Keratinocyte (primary cell): ENCODE results near the gene FOXN1. TPM values are rescaled to one million over a fixed set of nuclear protein-coding genes. Genes with fewer than 3 reads are reported as not detected.

Experiments
- DNase-seq: peaks from one replicate; pipeline ENCODE4 v3.0.0-alpha.2; 2011; ENCODE audit warnings: low read depth, missing footprints, low spot score
- FAIRE-seq: peaks from 2 replicates; lab custom pipeline; 2011; peaks lifted over from hg19 to GRCh38; lab: Jason Lieb, UNC
- H2AFZ ChIP-seq: 2 replicates; pipeline ENCODE4 v1.6.0; 2012; ENCODE audit warnings: low read length, control low read depth, inconsistent platforms; ENCODE audit not compliant: control insufficient read depth
- H3K27ac ChIP-seq: 2 replicates; pipeline ENCODE4 v1.5.1; 2011; ENCODE audit warnings: low read length; ENCODE audit not compliant: control insufficient read depth, insufficient read depth
- H3K27me3 ChIP-seq: 3 replicates; pipeline ENCODE4 v1.6.0; 2011; ENCODE audit warnings: low read length; ENCODE audit not compliant: control insufficient read depth, insufficient read depth; ENCODE audit errors: extremely low read depth
- H3K36me3 ChIP-seq, 2 experiments: 2 replicates in 1 of 2; 3 replicates in 1 of 2; pipeline ENCODE4 v1.5.1; 2011; ENCODE audit warnings: low read length in 2 of 2, mild to moderate bottlenecking in 1 of 2; ENCODE audit not compliant: control insufficient read depth in 2 of 2, insufficient read depth in 2 of 2; ENCODE audit errors: extremely low read depth in 1 of 2
- H3K4me1 ChIP-seq: 3 replicates; pipeline ENCODE4 v1.5.1; 2011; ENCODE audit warnings: low read length; ENCODE audit not compliant: control insufficient read depth, insufficient read depth; ENCODE audit errors: extremely low read depth
- H3K4me2 ChIP-seq: 3 replicates; pipeline ENCODE4 v1.6.0; 2011; ENCODE audit warnings: low read depth, low read length; ENCODE audit not compliant: control insufficient read depth, insufficient read depth; ENCODE audit errors: extremely low read depth
- H3K4me3 ChIP-seq, 3 experiments: fragments of 200-600 bp in 1 of 3; sonication (generic) in 1 of 3; 2 replicates in 2 of 3; 3 replicates in 1 of 3; pipeline ENCODE4 v1.5.1; 2011 to 2016; ENCODE audit warnings: low read length in 3 of 3, mild to moderate bottlenecking in 3 of 3, control low read depth in 2 of 3, inconsistent platforms in 1 of 3, low read depth in 1 of 3, mixed read lengths in 1 of 3, mixed run types in 1 of 3, moderate library complexity in 1 of 3; ENCODE audit not compliant: control insufficient read depth in 2 of 3, insufficient read depth in 2 of 3; ENCODE audit errors: extremely low read depth in 1 of 3
- H3K79me2 ChIP-seq: 2 replicates; pipeline ENCODE4 v1.6.0; 2012; ENCODE audit warnings: low read length; ENCODE audit not compliant: control insufficient read depth, insufficient read depth
- H3K9ac ChIP-seq: 3 replicates; pipeline ENCODE4 v1.6.0; 2011; ENCODE audit warnings: low read length; ENCODE audit not compliant: control insufficient read depth, insufficient read depth; ENCODE audit errors: extremely low read depth
- H3K9me1 ChIP-seq: 3 replicates; pipeline ENCODE4 v1.6.0; 2011; ENCODE audit warnings: low read length; ENCODE audit not compliant: control insufficient read depth, insufficient read depth; ENCODE audit errors: extremely low read depth
- H3K9me3 ChIP-seq: 2 replicates; pipeline ENCODE4 v1.5.1; 2012; ENCODE audit warnings: low read depth, low read length; ENCODE audit not compliant: control insufficient read depth
- H4K20me1 ChIP-seq: 3 replicates; pipeline ENCODE4 v1.6.0; 2011; ENCODE audit warnings: low read length; ENCODE audit not compliant: control insufficient read depth, insufficient read depth; ENCODE audit errors: extremely low read depth
- EZH2 ChIP-seq: IDR thresholded peaks from one replicate; pipeline ENCODE4 v1.6.1; 2012; ENCODE audit warnings: inconsistent platforms, mild to moderate bottlenecking, low read length, moderate library complexity
- dilution Hi-C: fragments of 300-500 bp; cut with MboI; formaldehyde crosslinking; loops from one replicate; pipeline ENCODE4 v1.7.0; 2020; ENCODE audit warnings: low sequenced_read_pairs; ENCODE audit not compliant: extremely low pct_ligation_motif_present
- polyA plus RNA-seq, 5 experiments: library from polyadenylated mRNA; depleted of rRNA in 3 of 5; stranded (reverse) in 3 of 5; stranded (forward) in 1 of 5; unstranded in 1 of 5; fragments of >200 nt; gene quantifications; 1 replicate in 1 of 5; 2 replicates in 3 of 5; 3 replicates in 1 of 5; pipeline versions ENCODE4 v1.2.1 to v1.2.3, GENCODE V29; 2011 to 2012; ENCODE audit warnings: missing spikeins in 2 of 5, low read depth in 1 of 5, low replicate concordance in 1 of 5
- TF ChIP-seq, protein P1 (sequence below), 3 experiments: IDR thresholded peaks in 1 of 3; conservative IDR thresholded peaks in 1 of 3; optimal IDR thresholded peaks in 1 of 3; 2 replicates in 2 of 3; 3 replicates in 1 of 3; pipeline versions ENCODE3 to v1.5.1; 2011; ENCODE audit warnings: low read length in 3 of 3, mild to moderate bottlenecking in 3 of 3, moderate library complexity in 2 of 3, control low read depth in 1 of 3, inconsistent platforms in 1 of 3; ENCODE audit not compliant: insufficient read depth in 2 of 3; ENCODE audit errors: extremely low read depth in 1 of 3

The FOXN1 gene
- polyA plus RNA-seq, 1 donor (not counting 4 experiments of a cell fraction or from before 2014, with no cell fraction given): 0.29 TPM

DNA sequence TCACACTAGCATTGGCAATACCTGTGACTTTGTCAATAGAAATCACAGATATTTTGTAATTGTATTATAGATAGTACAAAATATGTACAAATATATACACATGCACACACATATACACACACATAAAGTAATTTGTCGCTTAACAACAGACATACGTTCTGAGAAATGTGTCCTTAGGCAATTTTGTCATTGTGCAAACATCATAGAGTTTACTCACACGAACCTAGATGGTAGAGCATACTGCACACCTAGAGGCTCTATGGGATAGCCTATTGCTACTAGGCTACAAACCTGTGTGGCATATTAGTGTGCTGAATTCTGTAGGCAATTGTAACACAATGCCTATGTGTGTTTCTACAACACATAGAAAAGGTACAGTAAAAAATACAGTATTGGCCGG is 35.3 kb downstream of the FOXN1 start:
- Histone ChIP-seq H3K9ac (no peak overlapping the region), H4K20me1 (no peaks in the 10 kb centered on the region), H3K9me3 (no peaks in the 10 kb centered on the region), H3K9me1 (no peaks in the 10 kb centered on the region), H3K36me3 (no peaks in the 10 kb centered on the region), H3K27ac (no peak overlapping the region), H3K4me2 (no peak overlapping the region), H2AFZ (no peak overlapping the region), H3K79me2 (no peaks in the 10 kb centered on the region), H3K4me3 (no peak overlapping the region), H3K4me1 (no peaks in the 10 kb centered on the region), H3K27me3 (no peaks in the 10 kb centered on the region)
- no peak for DNase-seq
- FAIRE-seq: no peak
- no peak for TF ChIP-seq EZH2
- TF ChIP-seq, protein P1, sequence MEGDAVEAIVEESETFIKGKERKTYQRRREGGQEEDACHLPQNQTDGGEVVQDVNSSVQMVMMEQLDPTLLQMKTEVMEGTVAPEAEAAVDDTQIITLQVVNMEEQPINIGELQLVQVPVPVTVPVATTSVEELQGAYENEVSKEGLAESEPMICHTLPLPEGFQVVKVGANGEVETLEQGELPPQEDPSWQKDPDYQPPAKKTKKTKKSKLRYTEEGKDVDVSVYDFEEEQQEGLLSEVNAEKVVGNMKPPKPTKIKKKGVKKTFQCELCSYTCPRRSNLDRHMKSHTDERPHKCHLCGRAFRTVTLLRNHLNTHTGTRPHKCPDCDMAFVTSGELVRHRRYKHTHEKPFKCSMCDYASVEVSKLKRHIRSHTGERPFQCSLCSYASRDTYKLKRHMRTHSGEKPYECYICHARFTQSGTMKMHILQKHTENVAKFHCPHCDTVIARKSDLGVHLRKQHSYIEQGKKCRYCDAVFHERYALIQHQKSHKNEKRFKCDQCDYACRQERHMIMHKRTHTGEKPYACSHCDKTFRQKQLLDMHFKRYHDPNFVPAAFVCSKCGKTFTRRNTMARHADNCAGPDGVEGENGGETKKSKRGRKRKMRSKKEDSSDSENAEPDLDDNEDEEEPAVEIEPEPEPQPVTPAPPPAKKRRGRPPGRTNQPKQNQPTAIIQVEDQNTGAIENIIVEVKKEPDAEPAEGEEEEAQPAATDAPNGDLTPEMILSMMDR (optimal IDR thresholded peaks at IDR 0.05 in 1 of 3, IDR thresholded peaks at IDR 0.05 in 1 of 3, conservative IDR thresholded peaks at IDR 0.05 in 1 of 3; ENCODE audit: extremely low read depth in 1 of 3, insufficient read depth in 2 of 3, low read length in 3 of 3): no peak
- dilution Hi-C loops: no loop called here

DNA sequence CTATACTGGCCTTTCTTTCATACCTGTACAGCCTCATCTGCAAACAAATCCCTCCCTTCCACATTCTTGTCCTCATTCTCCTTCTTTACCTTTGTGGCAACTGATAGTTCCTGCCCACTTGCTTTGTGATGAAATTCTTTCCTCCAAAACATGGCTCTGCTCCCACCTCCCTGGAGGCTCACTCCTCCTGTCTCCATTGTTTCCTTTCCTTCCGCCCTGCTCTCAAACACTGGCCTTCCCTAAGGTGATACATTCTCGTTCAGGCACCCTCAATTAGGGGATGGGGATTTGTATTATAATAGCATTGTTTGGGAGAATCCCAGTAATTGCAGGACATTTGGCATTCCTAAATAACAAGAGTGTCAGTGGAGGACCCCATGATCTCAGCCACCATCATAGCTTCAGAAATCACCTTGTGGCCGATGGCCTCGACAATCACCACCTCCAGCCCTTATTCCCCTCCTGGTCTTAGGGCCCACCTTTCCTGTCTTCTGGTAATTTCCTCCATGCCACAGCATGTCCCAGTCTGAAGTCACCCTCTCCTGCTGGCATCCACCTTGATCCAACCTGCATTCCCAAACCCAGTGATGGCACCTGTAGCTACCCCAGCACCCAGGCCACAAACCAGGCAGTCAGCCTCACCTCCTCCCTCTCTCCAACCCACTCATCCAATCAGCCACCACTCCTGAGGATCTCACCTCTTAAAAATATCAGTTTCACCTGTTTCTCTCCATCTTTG is 38.4 kb downstream of the FOXN1 start:
- H2AFZ ChIP-seq: no peak overlapping the region
- H3K9me1 ChIP-seq: no peaks in the 10 kb centered on the region

More for the DNA sequence above, 38.4 kb downstream of the FOXN1 start:
- H3K4me2 ChIP-seq: no peak overlapping the region
- H3K9me3 ChIP-seq: no peaks in the 10 kb centered on the region
- H3K79me2 ChIP-seq: no peaks in the 10 kb centered on the region
- no peak overlapping the region for H3K9ac ChIP-seq
- DNase-seq (no peak), FAIRE-seq (no peak)
- H4K20me1 ChIP-seq: no peaks in the 10 kb centered on the region
- H3K4me1 ChIP-seq: no peaks in the 10 kb centered on the region
- TF ChIP-seq, protein P1 (optimal IDR thresholded peaks at IDR 0.05 in 1 of 3, IDR thresholded peaks at IDR 0.05 in 1 of 3, conservative IDR thresholded peaks at IDR 0.05 in 1 of 3; ENCODE audit: extremely low read depth in 1 of 3, insufficient read depth in 2 of 3, low read length in 3 of 3): no peak
- no peak for TF ChIP-seq EZH2
- no peak overlapping the region for H3K4me3 ChIP-seq
- dilution Hi-C loops: no loop called here
- no peak overlapping the region for H3K27ac ChIP-seq
- H3K36me3 ChIP-seq: peaks cover 0 to 3% of the 10 kb centered on the region in 2 experiments
- H3K27me3 ChIP-seq: no peaks in the 10 kb centered on the region
